ENCODE measurements around the gene GPR137.

GPR137 gene

DNA sequence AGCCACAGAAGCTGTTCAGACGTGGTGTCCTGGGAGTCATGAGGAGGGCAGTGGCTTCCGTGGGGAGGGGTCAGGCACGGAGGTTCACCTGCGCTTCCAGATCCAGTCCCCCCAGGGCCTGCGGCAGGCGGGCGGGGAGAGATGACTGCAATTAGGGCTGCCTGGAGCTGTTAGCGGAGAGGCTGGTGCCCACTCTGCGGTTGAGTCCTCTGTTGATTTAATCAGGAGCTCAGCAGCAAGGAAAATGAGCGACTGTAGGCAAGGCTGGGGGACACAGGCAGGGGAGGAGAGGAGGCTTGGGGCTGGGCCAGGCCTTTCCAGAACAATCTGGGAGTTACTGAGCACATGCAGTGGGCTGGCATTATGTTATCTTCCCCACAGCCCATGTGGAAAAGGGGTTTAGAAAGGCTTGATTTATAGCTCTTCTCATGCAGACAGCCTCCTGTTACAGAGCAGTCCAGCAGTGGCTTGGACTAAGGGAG lies 21.2 kb upstream of the GPR137 start:
- no peak for DNase-seq (ENCODE audit: low read depth, low spot score)

DNA sequence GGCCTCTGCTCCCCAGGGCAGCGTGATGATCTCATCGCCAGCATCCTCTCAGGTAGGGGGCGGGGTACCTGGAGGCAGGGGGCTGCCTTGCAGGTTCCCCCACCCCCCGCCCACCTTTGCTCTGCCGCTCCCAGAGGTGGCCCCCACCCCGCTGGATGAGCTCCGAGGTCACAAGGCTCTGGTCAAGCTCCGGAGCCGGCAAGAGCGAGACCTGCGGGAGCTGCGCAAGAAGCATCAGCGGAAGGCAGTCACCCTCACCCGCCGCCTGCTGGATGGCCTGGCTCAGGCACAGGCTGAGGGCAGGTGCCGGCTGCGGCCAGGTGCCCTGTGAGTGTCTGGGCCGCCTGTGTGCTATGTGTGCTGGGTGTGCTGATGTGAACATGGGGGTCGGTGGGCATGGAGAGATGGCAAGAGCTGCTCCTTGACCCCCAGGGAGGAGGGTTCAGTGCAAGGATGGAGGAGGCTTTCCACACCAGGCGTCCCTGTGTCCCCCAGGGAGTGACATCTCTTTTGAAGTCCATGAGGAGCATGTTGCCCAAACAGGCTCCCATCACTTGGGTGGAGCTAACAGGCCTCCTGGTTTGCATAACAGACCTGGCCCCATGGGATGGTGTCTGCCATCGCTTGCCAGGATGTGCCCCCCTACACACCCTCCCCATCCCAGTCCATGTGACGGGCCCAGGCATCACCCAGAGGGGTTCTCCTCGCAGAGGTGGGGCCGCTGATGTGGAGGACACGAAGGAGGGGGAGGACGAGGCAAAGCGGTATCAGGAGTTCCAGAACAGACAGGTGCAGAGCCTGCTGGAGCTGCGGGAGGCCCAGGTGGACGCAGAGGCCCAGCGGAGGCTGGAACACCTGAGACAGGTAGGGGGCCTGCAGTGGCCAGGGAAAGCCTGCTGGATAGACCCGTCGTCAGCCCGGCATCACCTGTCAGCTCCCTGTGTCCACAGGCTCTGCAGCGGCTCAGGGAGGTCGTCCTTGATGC lies 20.2 kb upstream of the GPR137 start:
- no peak for DNase-seq (ENCODE audit: low read depth, low spot score)

GRCh38 chr11:64266339-64266738 lies 19.3 kb upstream of the GPR137 start:
- DNase-seq (ENCODE audit: low read depth, low spot score) = no peak

GRCh38 chr11:64267207-64267945 lies 18.3 kb upstream of the GPR137 start:
- no peak for DNase-seq (ENCODE audit: low read depth, low spot score)

DNA sequence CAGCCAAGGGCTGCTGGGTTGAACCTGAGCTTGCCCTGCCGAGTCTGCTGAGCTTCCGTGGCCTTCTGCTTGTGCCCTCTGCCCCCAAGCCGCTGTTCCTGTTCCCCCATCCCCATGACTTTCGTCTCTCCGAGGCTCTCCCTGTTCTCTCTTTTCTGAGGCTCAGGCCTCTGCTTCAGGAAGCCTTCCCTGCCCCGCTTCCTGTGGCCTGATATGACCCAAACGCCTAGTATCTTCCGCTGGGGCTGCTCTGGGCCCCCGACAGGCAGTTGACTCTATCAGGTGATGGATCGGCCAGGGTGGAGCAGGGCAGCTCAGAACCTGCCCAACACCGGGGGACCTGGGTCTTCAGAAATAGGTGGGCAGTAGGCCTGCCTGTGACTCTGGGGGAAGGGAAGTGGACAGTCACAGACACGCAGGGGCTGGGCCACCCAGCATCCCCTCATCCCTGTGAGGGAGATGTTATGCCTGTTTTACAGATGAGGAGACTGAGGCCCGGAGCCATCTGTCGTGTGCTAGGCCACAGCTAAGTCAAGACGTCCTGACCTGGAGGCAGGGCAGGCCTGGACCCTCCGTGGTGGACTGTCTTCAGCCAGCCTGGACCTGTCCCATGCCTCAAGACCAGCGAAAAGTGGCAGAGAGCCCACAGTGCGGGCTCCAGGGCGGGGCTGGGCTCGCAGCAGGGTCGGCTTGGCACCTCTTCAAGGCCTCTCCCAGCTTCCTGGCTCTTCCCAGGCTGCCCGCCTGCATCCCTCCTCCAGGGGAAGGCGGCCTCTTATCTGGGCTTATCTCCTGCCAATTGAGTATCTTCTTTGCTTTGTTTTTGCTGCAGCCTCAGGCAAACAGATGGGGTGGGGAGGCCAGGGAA lies 17.4 kb upstream of the GPR137 start:
- no peak for DNase-seq (ENCODE audit: low read depth, low spot score)

DNA sequence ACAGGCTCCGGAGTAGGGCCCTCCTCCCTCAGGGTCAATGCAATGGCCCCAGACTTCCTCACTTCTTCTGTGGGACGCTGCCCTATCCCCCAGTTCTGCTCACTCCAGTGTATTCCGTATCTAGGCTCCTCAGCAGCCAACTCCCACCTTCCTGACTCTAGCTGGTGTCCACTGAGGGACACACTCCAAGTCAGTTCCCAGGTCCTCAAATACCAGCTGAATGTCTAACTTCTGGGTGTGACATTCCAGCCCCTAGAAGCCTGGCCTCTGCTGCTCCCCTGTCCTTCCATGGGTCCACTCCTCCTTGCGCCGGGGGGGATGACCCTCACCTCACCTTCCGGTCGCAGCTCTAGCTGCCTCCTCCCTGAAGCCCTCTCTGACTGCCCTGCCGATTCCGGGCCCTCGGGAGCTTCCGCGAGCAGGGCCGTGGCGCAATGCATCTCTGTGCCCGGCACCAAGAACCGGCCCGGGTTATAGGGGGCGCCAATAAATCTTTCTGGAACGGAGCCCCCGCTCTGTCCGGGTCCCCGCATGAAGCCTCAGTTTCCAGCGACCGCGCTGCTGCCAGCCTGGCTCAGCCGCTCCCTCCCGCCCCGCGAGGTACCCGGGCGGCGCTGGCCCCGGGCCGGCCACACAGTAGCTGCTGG lies 16.6 kb upstream of the GPR137 start:
- DNase-seq (ENCODE audit: low read depth, low spot score) = no peak

- peak; percentile 99 for DNase-seq (ENCODE audit: low read depth, low spot score)
Measured at GRCh38 chr11:64269540-64270220, 16.0 kb upstream of the GPR137 start.

DNA sequence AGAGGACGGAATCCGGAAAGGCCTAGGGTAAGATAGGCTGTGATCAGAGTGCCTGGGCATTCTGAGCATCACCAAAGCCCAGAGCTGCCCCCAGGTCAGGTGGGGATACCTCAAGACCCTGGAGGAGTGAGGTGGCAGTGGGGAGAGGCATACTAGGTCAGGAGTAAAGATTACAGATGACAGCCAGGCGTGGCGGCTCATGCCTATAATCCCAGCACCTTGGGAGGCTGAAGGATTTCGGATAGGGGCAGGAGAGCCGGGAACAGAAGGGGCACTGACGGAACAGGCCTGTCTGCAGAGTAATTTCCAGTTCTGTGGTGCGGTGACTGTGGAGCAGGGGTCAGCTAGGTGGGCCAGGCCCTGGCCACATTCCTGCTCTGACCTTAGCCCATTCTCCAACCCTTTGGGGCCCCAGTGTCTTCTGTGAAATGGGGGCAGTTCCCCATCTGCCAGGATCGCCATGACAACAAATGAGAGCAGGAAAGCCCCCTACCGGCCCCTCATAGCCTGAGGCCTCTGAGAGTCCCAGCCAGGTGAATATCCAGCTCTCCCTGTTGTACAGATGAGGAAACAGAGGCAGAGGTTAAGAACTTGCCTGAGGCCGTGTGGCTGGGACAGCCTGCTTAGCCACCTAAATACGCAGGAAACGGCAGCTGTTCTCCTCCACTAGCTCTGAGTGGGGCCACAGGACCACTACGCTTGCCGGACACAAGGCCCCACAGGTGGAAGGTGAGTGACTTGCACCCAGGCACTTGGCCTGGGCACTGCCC lies 10.4 kb upstream of the GPR137 start:
- no peak for DNase-seq (ENCODE audit: low read depth, low spot score)

- DNase-seq (ENCODE audit: low read depth, low spot score) = no peak
Measured at GRCh38 chr11:64275841-64276240, 9.8 kb upstream of the GPR137 start.

DNA sequence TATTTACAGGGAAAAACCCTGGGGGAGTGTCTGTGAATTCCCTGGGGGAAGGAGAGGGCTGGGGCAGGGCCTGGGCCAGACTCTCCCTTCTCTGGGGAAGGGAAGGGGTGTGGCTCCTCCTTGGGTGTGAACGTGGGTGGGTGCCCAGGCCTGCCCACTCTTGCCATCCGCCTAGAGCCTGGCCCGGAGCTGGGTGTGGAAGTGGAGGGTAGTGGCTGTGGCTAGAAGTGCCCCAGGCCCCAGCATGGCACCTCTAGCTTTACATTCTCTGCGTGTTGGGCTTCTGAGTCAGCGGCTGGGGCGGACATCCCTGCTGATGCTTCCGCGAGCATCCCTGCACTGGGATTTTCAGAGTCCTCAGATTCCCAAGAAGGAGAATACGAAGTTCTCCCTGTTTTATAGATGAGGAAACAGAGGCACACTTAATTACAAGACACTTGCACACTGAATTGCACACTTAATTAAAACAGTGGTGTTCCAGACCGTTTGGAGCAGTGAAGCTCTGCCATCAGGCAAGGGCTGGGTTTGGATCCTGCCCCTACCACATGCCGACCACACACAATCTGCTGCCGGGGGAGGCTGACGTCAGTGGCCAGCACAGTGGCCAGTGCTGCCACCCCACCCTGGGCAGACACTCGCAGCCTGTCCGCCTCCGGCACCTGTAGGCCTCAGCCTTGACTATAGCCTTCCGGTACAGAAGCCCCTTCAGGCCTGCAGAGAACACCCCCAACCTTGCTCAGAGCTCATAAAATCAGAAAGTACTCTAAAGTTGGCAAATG lies 8.8 kb upstream of the GPR137 start:
- no peak for DNase-seq (ENCODE audit: low read depth, low spot score)

DNA sequence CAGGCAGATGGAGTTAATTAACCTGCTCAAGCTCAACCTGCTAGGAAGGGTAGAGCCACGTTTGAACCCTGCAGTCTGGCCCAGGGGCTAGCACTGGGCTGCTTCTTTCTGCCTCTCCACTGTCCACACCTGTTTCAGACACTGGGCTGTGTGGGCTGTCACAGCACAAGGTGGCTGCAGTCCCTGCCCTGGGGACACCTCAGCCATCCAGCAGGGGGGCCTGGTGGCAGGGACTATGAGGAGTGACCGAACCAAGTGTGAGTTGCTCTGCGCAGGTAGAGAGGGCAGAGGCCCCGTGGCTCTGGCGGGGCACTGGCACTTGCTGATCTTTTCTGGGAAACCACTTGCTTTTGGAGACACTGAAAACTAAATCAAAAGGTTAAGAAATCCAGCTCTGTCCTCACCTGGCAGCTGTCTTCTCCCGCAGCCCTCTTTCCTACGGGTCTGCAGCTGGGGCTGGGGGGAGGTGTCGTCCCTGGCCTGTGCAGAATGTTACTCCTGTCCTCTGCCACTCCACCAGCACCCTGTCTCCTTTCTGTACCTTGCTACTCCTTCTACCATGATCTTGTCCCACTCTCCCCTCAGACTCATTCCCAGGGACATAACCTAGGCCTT lies 7.0 kb upstream of the GPR137 start:
- DNase-seq (ENCODE audit: low read depth, low spot score) = no peak

- DNase-seq (ENCODE audit: low read depth, low spot score) = no peak
Measured at GRCh38 chr11:64281957-64282770, 3.5 kb upstream of the GPR137 start.

GRCh38 chr11:64283092-64283491 lies 2.6 kb upstream of the GPR137 start:
- no peak for DNase-seq (ENCODE audit: low read depth, low spot score)

GRCh38 chr11:64284048-64284961 lies 1.3 kb upstream of the GPR137 start, which contains the start of gene BAD:
Gene BAD (minus strand): TSS chr11:64284665. CDS start chr11:64284368, 297 bp downstream.
- DNase-seq (ENCODE audit: low read depth, low spot score) = peak; percentile 65

DNA sequence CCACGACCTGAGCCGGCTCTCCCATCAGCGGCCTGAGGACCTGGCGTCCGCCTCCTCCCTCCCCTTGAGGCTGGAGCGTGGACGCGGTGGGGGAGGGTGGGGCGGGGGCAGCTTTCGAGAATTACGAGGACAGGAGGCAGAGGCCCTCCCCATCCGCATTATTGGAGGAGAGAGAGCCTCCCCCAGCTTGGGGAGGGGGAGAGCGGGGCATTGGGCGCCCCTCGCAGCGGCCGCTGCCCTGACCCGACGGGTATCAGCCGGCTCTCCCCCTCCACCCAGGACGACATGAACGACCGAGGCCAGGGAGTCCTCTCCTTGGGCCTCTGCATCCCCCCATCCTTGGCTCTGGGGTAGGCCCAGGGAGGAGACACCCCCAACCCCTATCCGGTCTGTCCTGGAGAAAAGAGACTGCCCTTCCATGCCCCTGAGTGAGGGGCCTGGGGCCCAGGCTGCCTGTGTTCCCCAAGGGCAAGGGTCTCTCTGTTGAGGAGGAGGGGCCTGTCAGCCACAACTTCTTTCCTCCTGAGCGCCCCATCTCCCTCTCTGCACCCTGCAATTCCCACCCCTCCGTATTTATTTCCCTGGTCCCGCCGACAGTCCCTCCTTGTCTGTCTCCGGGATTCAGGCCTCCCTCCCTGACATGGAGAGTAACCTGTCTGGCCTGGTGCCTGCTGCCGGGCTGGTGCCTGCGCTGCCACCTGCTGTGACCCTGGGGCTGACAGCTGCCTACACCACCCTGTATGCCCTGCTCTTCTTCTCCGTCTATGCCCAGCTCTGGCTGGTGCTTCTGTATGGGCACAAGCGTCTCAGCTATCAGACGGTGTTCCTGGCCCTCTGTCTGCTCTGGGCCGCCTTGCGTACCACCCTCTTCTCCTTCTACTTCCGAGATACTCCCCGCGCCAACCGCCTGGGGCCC lies 495 bp downstream of the GPR137 start:
- no peak for DNase-seq (ENCODE audit: low read depth, low spot score)

Measured in brain pericyte (primary cell).